ENCODE measurements around the gene LIM2.
A peak's percentile ranks its signal among the peaks of the same experiment; 100 is the strongest.

LIM2 gene

DNA sequence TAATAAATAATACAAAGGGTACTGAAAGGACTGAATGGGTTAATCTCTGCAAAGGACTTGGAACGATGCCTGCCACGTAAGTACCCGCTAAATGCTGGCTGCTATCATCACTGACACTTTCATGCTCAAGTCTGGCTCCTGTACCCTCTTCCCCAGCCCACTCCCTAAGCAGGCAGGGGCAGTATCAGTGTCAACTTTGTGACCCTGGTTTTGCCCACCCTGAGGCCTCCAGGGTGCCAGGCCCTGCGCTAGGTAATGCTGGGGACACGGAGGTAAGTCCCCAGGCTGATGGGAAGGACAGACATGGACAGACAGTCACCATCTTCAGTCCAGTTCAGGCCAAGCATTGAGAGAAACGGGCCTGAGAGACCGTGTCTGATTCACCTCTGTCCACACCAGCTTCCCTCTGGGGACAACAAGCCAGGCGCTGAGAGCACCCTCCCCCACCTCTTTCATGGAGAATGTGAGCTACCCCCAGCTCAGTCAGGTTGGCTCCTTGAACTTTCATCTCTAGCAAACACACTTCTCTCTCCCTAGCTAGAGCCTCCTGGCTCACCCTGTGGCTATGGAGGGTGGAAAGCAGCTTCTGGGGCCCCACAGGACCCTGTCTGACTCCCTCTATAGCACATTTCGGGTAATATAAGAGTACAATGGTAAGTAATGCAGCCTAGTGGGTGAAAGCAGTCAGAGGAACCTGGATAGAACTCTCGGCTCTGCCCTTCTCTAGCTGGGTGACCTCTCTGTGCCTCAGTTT lies 22.4 kb downstream of the LIM2 start:
- DNase-seq: peak; percentile 29

DNA sequence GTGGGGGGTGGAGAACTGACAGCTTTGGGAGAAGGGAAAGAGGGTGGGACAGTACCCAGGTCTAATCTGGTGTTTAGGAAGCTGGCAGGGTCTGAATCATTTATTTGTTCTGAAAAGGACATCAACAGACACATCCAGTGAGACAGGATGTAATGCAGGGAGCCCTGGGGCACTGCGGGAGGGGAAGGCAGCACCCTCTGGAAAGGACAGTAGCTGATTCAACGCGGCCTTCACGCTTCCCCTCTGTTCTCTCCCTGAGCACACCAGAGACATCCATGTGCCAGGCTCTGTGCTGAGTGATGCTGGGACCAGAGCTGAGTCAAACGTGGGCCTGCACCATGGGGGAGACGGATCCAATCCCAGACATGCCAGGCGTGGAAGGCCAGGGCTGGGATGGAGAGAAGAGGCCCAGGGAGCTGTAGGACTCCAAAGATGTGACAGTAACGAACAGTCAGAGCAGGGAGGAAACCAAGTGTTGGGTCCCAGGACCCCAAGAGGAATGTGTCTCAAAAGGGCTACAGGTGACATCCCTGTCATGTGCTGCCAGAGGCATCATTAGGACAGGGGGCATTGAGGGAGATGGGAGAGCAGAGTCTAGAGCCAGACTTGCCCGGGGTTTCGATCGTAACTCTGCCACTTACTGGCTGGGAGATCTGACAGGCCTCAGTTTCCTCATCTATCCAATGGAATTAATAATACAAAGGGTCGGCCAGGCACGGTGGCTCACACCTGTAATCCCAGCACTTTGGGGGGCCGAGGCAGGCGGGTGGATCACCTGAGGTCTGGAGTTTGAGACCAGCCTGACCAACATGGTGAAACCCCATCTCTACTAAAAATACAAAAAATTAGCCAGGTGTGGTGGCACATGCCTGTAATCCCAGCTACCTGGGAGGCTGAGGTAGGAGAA lies 23.3 kb downstream of the LIM2 start:
- no peak for DNase-seq

DNA sequence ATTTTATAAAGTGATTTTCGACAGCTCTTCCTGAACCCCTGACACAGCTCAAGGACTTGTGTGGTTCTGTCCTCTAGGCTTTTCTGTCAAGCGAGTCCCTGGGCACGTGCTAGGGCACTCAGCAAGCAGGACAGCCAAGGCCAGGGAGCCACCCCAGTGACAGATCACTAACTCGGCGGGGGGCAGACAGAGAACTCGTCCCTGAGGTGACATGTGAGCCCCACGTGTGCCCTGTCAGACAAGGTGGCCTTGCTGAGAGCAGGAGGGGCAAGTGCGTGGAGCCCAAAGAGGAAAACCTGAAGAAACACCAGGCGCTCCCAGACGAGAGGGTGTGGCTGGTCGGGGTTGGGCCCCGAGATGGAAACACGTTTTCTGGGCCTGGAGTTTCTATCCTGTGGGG lies 26.5 kb downstream of the LIM2 start:
- no peak for DNase-seq

DNA sequence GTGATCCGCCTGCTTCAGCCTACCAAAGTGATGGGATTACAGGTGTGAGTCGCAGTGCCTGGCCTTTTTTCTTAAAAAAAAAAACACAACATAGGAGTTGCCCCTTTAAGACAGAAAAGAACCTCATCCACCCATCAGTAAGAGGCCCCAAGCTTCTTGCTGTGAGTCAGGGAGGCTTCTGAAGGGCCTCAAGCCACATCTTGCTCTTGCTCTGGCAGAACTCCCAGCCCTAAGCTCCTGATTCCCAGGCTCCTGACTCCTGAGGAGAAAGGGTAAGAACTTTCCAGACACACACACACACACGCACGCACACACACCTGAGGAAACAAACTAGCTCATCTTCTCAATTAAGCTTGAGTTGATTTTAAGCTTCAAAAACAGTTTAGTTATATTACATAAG lies 28.5 kb downstream of the LIM2 start:
- peak; percentile 67 for DNase-seq

DNA sequence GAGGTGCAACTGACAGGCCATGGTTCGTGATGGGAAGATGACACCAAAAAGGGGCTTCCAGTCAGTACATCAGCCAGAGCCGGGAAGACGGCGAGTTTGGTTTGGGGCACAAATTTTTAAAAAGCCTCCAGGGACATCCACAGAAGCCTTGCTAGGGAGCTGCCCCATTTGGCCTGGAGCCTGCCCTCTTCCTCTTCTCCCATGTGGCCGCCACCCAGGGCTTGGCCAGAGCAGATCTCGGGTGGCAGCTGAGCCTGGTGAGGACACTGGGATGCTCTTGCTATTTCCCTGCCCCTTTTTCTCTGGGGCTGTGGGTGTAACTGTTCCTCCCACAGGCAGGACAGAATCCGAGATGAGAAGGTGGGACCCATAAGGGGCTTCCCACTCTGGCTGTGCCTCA lies 29.8 kb downstream of the LIM2 start:
- DNase-seq: no peak

DNA sequence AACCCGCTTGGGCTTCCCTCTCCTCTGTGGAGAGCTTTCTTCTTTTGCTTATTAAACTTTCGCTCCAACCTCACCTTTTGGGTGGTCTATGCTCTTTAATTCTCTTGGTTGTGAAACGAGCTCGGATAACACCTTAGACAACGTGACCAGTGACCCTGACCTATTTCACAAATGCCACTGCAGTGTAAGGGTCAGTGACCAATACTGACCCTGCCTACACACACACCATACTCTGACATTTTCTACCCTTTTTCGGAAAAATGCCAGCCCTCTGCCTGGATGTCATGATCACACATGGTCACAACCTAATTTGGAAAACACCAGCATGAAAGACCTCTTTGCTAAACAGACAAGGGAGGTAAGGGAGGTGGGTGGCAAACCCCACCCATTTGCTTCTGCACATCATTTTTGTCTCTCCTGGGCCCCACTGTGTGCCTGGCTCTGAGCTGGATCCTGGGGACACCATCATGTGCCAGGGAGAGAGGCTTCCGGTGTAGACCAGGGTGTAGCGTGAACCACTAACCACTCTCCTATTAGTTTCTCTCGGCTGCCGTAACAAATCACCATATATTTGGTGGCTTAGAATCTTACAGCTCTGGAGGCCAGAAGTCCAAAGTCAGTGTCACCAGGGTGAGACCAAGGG lies 31.5 kb downstream of the LIM2 start:
- no peak for DNase-seq

DNA sequence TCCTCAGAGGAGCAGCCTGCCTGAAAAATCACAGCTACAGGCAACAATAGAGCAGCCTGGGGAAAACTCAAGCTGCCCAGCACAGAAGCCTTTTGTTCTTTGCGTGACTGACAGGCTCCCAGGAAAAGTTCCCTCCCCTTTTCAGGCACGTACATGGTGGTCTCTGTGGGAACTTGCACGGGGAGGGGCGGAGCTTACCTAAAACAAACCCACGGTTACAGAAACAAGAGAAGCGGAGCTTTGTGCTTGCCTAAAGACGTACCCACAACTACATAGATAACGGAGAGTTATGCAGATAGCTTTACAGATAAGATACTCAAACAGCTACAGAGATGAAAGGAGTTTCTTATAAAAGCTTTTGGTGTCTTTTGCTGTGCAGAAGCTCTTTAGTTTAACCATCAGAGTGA lies 33.0 kb downstream of the LIM2 start:
- DNase-seq: no peak

DNA sequence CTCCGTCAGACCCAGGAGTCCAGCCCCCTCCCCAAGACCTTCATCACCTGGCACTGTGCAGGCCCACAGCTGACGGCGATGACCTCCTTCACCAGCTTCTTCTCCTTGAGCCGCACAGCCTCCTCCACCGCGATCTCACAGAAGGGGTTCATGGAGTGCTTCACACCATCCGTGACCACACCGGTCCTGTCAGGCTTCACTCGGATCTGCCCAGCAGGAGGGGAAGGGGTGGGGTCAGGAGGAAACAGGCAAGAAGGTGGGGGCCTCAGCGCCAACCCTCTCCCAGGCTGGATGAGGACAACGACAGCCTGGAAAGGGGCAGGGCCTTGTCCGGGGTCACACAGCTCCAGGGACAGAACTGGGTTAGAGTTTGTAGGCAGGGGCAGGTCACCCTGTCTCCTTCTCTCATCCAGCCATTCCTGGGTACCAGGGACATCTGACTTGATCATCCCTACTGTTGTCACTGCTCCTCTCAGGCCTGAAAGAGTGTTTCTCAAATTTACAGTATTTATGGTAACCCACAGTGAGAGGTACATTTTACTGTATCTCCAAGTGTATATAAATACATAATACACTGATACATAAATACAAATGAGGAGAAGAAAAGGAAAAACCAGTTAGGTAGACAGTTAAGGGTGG lies 33.6 kb downstream of the LIM2 start:
- no peak for DNase-seq

DNA sequence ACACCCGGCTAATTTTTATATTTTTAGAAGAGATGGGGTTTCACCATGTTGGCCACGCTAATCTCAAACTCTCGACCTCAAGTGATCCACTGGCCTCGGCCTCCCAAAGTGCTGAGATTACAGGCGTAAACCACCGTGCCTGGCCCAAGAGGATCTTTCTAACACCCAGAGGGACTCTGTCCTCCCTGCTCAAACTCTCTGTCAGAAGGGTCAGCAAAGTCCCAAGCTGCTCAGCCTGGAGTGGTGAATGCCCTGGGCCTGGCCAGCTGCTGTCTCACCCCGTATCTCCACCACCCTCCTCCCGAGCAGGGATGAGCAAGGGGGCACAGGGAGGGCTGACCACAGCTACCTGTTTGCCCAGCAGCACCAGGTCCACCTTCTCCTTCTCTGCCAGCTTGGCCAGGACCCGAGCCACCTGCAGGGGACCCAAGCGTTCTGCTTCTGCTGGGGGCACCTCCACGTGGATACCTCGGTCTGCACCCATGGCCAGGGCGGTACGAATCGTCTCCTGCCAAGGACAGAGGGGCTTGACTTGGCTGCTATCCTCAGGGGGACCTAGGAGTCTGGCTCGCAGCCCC lies 34.9 kb downstream of the LIM2 start:
- no peak for DNase-seq

DNA sequence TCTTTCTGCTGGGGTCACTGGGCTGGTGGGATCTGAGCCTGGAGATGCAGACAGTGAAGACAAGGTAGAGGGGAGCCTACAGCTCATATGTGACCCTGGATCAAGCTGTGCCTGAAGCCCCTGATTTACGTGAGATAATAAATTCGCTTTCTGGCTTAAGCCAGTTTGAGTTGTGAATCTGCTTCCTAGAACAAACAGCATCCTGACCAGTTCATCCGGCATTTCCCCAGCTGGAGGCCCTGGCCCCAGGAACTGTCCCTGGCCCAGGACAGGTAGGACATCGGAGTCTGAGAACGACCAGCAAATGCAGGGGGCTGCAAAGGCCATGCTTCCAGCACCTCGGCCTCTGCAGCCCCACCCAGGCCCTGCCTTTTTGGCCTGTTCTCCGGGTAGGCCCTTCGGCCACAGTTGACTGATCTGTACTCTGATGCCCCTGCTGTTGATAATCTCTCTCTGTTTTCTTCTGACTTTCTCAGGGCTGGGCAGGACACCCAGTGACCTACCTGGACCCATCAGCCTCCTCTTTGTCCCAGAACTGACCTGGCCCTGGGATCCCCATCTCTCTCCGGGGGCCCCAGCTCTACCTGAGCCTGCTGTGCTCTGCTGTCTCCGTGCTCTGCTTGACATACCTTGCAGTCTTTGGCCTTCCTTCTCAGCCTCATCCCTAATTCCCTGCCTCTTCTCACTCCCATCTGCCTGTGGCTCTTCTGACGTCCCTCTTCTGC lies 36.3 kb downstream of the LIM2 start:
- no peak for DNase-seq

DNA sequence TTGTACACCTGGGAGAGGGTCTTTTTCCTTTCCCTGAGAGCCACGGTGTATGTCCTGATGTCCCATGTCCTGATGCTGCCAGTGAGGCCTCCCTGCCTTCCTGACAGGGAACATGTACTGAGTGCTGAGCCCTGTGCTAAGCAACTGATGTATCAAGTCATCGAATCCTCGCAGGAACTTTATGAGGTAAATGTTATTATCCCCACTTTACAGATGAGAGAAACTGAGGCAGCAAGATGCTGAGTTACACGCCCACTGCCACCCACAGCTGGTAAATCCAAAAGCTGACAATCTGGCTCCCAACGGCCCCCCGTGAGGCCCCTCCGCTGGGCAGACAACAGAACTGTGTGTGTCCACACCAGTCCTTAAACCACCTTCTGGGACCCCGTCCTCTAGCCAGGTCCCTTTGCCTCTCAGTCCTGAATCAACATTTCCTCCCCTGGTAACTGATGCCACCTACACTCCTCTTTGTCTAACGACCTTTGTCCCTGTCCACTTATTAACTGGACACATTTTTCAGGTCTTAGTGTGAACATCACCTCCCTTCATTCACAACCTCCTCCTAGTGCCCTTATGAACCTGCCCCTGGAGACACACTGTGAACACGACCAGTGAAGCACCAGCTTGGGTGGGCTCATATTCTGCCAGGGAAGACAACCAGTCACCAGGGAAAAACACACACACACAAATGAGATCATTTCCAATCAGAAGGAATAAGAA lies 40.4 kb downstream of the LIM2 start:
- no peak for DNase-seq

DNA sequence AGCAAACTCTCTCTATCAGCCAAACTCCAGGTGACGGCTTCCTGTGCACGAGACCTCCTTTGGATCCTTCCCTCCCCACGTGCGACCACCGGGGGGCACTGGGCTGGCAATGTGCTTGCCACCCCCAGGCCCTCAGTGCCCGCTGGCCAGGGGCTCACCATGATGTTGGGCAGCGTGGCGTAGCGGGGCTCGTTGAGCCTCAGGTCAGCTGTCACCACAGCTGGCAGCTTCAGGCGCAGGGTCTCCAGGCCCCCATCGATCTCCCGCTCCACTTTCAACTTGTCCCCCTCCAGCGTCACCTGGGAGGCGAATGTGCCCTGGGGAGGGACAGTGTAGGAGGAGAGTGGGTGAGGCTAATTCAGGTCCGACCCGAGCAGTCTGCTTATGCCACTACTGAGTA lies 41.0 kb downstream of the LIM2 start:
- no peak for DNase-seq

DNA sequence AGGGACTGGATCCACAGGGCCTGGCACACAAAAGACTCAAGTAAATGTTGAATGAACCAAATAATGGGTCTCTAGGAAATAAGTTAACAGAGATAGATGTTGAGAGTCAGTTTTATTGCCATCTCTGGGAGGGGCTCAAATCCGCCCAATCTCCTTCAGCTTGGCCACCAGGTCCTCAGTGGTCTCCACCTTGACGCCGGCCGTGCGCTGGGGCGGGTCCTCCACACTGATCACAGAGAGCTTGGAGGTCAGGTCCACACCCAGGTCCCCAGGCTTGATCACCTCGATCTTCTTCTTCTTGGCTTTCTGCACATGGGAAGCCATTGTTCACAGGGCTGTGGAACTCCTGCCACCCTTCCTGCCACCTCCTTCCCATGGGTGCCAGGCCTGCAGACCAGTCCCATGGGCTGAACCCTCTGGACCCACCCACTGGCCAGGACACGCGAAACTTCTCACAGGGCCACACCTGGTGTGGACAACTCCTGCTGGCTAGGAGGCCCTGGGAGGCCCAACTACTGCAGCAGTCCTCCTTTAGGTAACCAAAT lies 42.6 kb downstream of the LIM2 start:
- DNase-seq: no peak

DNA sequence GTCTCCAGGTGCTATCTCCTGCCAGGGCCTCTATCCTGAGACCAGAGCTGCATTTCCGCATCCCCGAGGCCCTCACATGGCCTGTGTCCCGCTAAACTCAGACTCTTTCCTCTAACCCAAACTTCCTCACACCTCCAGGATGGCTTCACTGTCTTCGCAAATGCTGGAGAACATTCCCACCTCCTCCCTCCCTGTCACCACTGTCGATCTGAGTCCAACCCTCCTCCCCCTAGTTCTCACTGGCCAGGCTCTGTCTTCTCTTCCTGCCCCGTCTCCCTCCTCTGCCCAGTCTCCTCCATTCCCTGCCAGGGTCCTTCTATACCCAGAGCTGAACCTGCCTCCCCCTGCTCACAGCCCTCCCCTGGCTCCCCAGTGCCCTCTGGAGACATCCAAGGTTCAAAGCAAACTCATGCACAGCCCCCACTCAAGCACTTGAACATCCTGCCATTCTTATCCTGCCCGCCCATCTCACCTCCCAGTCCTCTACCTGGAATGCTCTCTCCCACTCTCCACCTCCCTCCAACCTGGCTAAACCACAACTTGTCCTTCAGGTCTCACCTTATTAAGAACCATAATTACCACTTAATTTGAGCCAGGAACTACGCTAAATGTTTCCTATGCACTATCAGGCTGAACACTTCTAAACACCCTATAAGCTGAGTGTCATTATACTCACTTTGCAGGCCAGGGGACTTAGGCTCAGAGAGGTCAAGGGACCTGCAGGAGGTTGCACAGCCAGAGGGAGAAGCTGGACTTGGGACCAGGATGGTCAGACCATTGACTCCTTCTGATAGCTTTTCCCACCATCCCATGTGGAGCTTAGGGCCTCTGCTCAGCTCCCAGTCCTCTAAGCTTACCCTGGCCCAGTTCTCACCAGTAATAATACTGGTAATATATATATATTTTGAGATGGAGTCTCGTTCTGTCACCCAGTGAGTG lies 44.9 kb downstream of the LIM2 start:
- DNase-seq: no peak

DNA sequence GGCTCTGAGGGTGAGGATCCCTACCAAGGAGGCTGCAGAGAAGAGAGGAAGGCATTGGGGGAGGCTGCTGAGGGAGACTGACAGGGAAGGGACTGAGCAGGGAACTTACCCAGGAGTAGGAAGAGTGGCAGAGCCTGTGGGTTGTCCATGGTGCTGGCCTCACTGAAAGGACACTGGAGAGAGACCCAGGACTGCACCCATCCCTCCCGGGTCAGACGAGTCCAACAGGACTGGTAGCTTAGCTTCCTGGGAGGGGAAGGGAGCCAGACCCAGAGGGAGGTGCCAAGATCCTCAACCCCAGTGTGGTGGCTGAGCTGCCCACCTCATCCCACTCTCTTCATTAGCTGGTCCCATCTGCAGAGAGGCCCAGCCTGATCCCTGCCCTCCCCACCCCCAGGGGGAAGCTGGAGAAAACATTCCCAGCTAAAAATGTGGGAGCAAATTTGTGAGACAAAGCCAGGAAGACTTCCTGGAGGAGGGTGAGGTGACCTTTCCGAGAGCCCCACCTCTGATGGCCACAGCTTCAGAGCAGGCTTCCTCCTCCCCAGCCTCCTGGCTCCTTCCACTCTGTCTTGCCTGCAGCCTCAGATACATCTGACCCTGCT lies 45.7 kb downstream of the LIM2 start, which contains the start of gene VSIG10L:
VSIG10L (minus strand) TSS at position 164 of the 605 bp plus-strand sequence; CDS start at position 149, 15 bp downstream.
- DNase-seq: no peak

DNA sequence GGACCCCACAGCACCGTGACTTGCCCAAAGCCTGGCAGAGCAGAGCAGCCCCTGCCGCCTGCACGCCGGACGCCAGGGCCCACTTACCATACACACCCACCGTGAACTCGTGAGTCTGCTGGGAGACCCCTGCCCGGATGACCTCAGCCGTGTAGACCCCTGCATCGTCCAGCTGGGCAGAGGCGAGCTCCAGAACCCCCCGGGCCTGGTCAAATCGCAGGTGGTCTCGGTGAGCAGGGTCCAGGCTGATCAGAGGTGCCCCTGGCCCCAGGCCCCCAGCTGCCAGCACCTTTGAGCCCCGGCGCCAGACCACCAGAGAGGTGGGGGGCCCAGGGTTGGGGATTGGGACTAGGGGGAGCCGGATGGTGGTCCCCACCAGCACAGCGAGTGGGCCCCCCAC lies 46.7 kb downstream of the LIM2 start:
- DNase-seq: no peak

DNA sequence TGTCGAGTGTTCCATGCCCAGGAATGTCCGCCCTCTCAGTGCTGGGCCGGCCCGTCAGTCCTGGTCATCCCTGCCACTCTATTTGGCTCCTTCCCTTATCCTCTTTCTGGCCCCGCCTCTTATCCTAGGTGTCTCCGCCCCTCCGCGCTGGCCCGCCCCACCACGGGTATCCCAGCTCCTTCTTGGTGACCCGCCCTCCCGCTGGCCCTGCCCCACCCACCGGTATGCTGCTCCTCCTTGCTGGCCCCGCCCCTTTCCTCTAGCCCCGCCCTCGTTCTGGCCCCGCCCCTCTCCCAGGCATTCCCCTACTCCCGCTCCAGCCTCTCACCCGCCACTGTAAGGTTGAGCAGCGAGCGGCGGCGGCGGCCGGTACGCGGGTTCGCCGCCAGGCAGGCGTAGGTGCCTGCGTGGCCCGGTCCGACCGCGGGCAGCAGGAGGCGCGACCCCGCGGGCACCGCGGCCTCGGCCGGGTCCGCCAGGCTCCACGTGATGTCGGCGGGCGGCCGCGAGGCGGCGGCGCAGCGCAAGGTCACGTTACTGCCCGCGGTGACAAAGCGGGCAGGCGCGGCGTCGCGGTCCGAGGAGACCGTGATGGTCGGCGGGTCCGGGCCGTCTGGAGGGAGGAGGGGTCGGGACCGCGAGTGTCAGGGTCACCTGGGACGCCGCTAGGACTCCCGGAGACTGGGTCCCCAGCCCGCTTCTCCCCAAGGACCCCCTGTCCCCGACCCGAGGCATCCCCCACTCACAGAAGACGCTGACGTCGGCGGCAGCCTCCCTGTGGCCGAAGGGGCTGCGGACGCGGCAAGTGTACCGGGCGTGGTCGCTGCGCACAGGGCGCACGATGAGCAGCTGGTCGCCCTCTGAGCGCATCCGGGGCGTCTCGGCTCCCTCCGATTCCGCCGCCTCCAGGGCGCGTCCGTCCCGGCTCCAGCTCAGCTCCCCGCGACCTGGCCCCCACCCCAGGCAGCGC lies 47.8 kb downstream of the LIM2 start:
- DNase-seq: peak; percentile 98

DNA sequence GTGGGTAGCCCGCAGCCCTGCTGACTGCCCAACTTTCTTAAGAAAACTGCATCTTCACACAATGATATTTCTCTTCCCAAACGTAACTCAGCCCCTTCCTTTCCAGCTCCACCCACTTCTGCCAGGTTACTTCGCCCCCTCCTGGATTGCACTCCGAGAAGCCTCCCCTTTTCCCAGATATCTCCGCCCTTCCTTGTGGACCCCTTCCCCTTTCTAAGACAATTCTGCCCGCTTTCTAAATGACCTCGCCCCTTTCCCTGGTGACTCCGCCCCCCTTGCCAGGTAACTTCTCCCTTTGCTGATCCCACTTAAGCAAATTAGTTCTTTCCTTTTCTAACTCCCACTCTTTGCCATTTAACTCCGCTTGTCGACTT lies 48.5 kb downstream of the LIM2 start:
- no peak for DNase-seq
